Measurements from ENCODE around the gene FNBP1L.
"Not testable (repeated sequence)": the region's sequence is repeated elsewhere in the genome, so short reads cannot be mapped to it uniquely, and the experiment has no call there.

Gene FNBP1L

GRCh38 chr1:93446837-93447451 lies 974 bp upstream of the FNBP1L start:
- FAIRE-seq = peak; percentile 88

- FAIRE-seq = no peak
Observed at GRCh38 chr1:93448292-93448982, 519 bp downstream of the FNBP1L start.

GRCh38 chr1:93448983-93449804 lies 1.3 kb downstream of the FNBP1L start:
- no peak for FAIRE-seq

- no peak for FAIRE-seq
Observed at GRCh38 chr1:93450321-93450720, 2.4 kb downstream of the FNBP1L start.

GRCh38 chr1:93453911-93454310 lies 6.0 kb downstream of the FNBP1L start:
- FAIRE-seq = no peak

- FAIRE-seq = no peak
Observed at GRCh38 chr1:93459126-93459525, 11.2 kb downstream of the FNBP1L start.

- FAIRE-seq = no peak
Observed at GRCh38 chr1:93461236-93461635, 13.3 kb downstream of the FNBP1L start.

GRCh38 chr1:93463960-93464359 lies 16.0 kb downstream of the FNBP1L start:
- peak; percentile 51 for FAIRE-seq

- not testable (repeated sequence) for FAIRE-seq
Observed at GRCh38 chr1:93465371-93466082, 17.6 kb downstream of the FNBP1L start.

GRCh38 chr1:93467606-93468005 lies 19.7 kb downstream of the FNBP1L start:
- FAIRE-seq = no peak

GRCh38 chr1:93468662-93469061 lies 20.7 kb downstream of the FNBP1L start:
- peak; percentile 41 for FAIRE-seq

GRCh38 chr1:93469223-93469622 lies 21.3 kb downstream of the FNBP1L start:
- FAIRE-seq = not testable (repeated sequence)

GRCh38 chr1:93471284-93471683 lies 23.4 kb downstream of the FNBP1L start:
- FAIRE-seq = no peak

GRCh38 chr1:93471911-93472310 lies 24.0 kb downstream of the FNBP1L start:
- peak; percentile 94 for FAIRE-seq

- no peak for FAIRE-seq
Observed at GRCh38 chr1:93474321-93474720, 26.4 kb downstream of the FNBP1L start.

GRCh38 chr1:93475681-93476080 lies 27.8 kb downstream of the FNBP1L start:
- FAIRE-seq = peak; percentile 85

- not testable (repeated sequence) for FAIRE-seq
Observed at GRCh38 chr1:93479133-93479745, 31.3 kb downstream of the FNBP1L start.

GRCh38 chr1:93481899-93482298 lies 34.0 kb downstream of the FNBP1L start:
- FAIRE-seq = not testable (repeated sequence)

- no peak for FAIRE-seq
Observed at GRCh38 chr1:93483200-93483599, 35.3 kb downstream of the FNBP1L start.

- no peak for FAIRE-seq
Observed at GRCh38 chr1:93483606-93484005, 35.7 kb downstream of the FNBP1L start.

GRCh38 chr1:93488207-93488606 lies 40.3 kb downstream of the FNBP1L start:
- FAIRE-seq = no peak

GRCh38 chr1:93489756-93490155 lies 41.8 kb downstream of the FNBP1L start:
- no peak for FAIRE-seq

GRCh38 chr1:93490357-93490756 lies 42.4 kb downstream of the FNBP1L start:
- FAIRE-seq = peak; percentile 61

Data from islet of Langerhans (tissue), 1 donor.